IMR-90 (cell line): ENCODE measurements around the gene XDH. TPM values are rescaled to one million over a fixed set of nuclear protein-coding genes. Genes with fewer than 3 reads are reported as not detected.

Experiments used
- ATAC-seq: fragments of 200-7000 bp; cut with Tn5 transposase; 2 replicates; pipeline ENCODE4 v1.9.1; 2020; ENCODE audit warnings: low read depth, mild to moderate bottlenecking, moderate library complexity
- BruUV-seq: library from RNA; stranded (reverse); fragments of 400-500 nt; replicated peaks from 2 replicates; lab custom pipeline; 2021; lab: Mats Ljungman, UMichigan
- CTCF ChIA-PET: fragments of 300-600 bp; formaldehyde crosslinking; extraction: SDS; loops from one replicate; lab custom pipeline; 2021; ENCODE audit warnings: antibody characterized with exemption; lab: Yijun Ruan, JAX
- POLR2A ChIA-PET: fragments of 300-600 bp; sonication (Branson Sonifier 250); formaldehyde crosslinking; loops from one replicate; lab custom pipeline; 2022; ENCODE audit warnings: antibody characterized with exemption; ENCODE audit not compliant: unreplicated experiment; lab: Charles Lee
- DNase-seq: peaks from one replicate; pipeline ENCODE4 v3.0.0; 2013
- H2AFZ ChIP-seq: replicated peaks from 2 replicates; pipeline ENCODE3; 2013; ENCODE audit warnings: low read length, mild to moderate bottlenecking; ENCODE audit not compliant: poor library complexity
- H2AK5ac ChIP-seq: 2 replicates; pipeline ENCODE4 v1.6.1; 2013; ENCODE audit warnings: low read depth, low read length, inconsistent platforms
- H2AK9ac ChIP-seq: replicated peaks from 2 replicates; pipeline ENCODE3; 2013; ENCODE audit warnings: mild to moderate bottlenecking, low read depth, low read length, moderate library complexity; ENCODE audit not compliant: poor library complexity
- H2BK120ac ChIP-seq: 2 replicates; pipeline ENCODE4 v1.6.1; 2013; ENCODE audit warnings: low read depth, low read length, inconsistent platforms
- H2BK15ac ChIP-seq: 3 replicates; pipeline ENCODE4 v1.6.1; 2013; ENCODE audit warnings: low read depth, low read length, inconsistent platforms
- H2BK20ac ChIP-seq: 2 replicates; pipeline ENCODE4 v1.6.1; 2013; ENCODE audit warnings: low read depth, mild to moderate bottlenecking, inconsistent platforms, low read length, moderate library complexity
- H2BK5ac ChIP-seq: 2 replicates; pipeline ENCODE4 v1.6.1; 2013; ENCODE audit warnings: mild to moderate bottlenecking, low read depth, low read length, inconsistent platforms; ENCODE audit not compliant: poor library complexity, severe bottlenecking
- H3K14ac ChIP-seq: replicated peaks from 2 replicates; pipeline ENCODE4 v1.6.1; 2013; ENCODE audit warnings: low read depth, low read length, inconsistent platforms
- H3K18ac ChIP-seq: 2 replicates; pipeline ENCODE4 v1.6.1; 2013; ENCODE audit warnings: low read depth, low read length, control low read depth
- H3K23ac ChIP-seq: 2 replicates; pipeline ENCODE4 v1.6.1; 2013; ENCODE audit warnings: low read depth, low read length, inconsistent platforms
- H3K27ac ChIP-seq: 2 replicates; pipeline ENCODE4 v1.5.1; 2013; ENCODE audit warnings: mild to moderate bottlenecking, control low read depth, low read length; ENCODE audit not compliant: insufficient read depth
- H3K27me3 ChIP-seq: 2 replicates; pipeline ENCODE4 v1.6.1; 2013; ENCODE audit warnings: low read length; ENCODE audit not compliant: control insufficient read depth, insufficient read depth
- H3K36me3 ChIP-seq: 2 replicates; pipeline ENCODE4 v1.6.1; 2013; ENCODE audit warnings: low read length, mixed read lengths; ENCODE audit not compliant: control insufficient read depth, insufficient read depth
- H3K4ac ChIP-seq: 2 replicates; pipeline ENCODE4 v1.6.1; 2013; ENCODE audit warnings: low read depth, low read length, inconsistent platforms
- H3K4me1 ChIP-seq: 2 replicates; pipeline ENCODE4 v1.6.1; 2013; ENCODE audit warnings: low read length, mixed read lengths; ENCODE audit not compliant: control insufficient read depth, insufficient read depth
- H3K4me2 ChIP-seq: 2 replicates; pipeline ENCODE4 v1.6.1; 2013; ENCODE audit warnings: low read depth, mild to moderate bottlenecking, control low read depth, low read length, moderate library complexity
- H3K4me3 ChIP-seq: 2 replicates; pipeline ENCODE4 v1.5.1; 2013; ENCODE audit warnings: low read depth, mild to moderate bottlenecking, control low read depth, low read length, moderate library complexity; ENCODE audit not compliant: insufficient read depth
- H3K56ac ChIP-seq: 2 replicates; pipeline ENCODE4 v1.6.1; 2013; ENCODE audit warnings: low read length, inconsistent platforms; ENCODE audit not compliant: insufficient read depth; ENCODE audit errors: extremely low read depth
- H3K79me1 ChIP-seq, 2 experiments: 2 replicates each; pipeline ENCODE4 v1.6.1; 2013; ENCODE audit warnings: low read length in 2 of 2, inconsistent platforms in 1 of 2, low read depth in 1 of 2
- H3K9ac ChIP-seq: 2 replicates; pipeline ENCODE4 v1.6.1; 2013; ENCODE audit warnings: low read depth, low read length, control low read depth
- H3K9me1 ChIP-seq: 2 replicates; pipeline ENCODE4 v1.6.1; 2013; ENCODE audit warnings: low read length, inconsistent platforms; ENCODE audit not compliant: insufficient read depth
- H3K9me3 ChIP-seq: 2 replicates; pipeline ENCODE4 v1.6.1; 2013; ENCODE audit warnings: low read length; ENCODE audit not compliant: control insufficient read depth, insufficient read depth
- H4K20me1 ChIP-seq: 2 replicates; pipeline ENCODE4 v1.6.1; 2013; ENCODE audit warnings: low read length, inconsistent platforms; ENCODE audit not compliant: insufficient read depth
- H4K5ac ChIP-seq: 2 replicates; pipeline ENCODE4 v1.6.1; 2013; ENCODE audit warnings: mild to moderate bottlenecking, low read depth, low read length, control low read depth
- H4K8ac ChIP-seq, 2 experiments: 2 replicates each; pipeline ENCODE4 v1.6.1; 2013; ENCODE audit warnings: low read depth in 2 of 2, low read length in 2 of 2, control low read depth in 1 of 2, inconsistent platforms in 1 of 2
- H4K91ac ChIP-seq: 2 replicates; pipeline ENCODE4 v1.6.1; 2013; ENCODE audit warnings: low read depth, low read length, inconsistent platforms; ENCODE audit not compliant: insufficient read depth
- CEBPB ChIP-seq: IDR thresholded peaks from 2 replicates; pipeline ENCODE4 v1.6.1; 2012; ENCODE audit warnings: low read depth, low read length, improper control_type of control experiment
- CHD1 ChIP-seq: IDR thresholded peaks from 2 replicates; pipeline ENCODE4 v1.6.1; 2012; ENCODE audit warnings: low read depth, low read length, improper control_type of control experiment
- CTCF ChIP-seq: conservative IDR thresholded peaks from 2 replicates; pipeline ENCODE4 v1.5.1; 2012; ENCODE audit warnings: mild to moderate bottlenecking, low read depth, low read length, improper control_type of control experiment
- MAZ ChIP-seq: IDR thresholded peaks from 2 replicates; pipeline ENCODE4 v1.6.1; 2012; ENCODE audit warnings: low read depth, mild to moderate bottlenecking, low read length, improper control_type of control experiment, moderate library complexity, borderline replicate concordance
- RAD21 ChIP-seq: IDR thresholded peaks from 2 replicates; pipeline ENCODE4 v1.6.1; 2012; ENCODE audit warnings: low read length, improper control_type of control experiment
- RCOR1 ChIP-seq: IDR thresholded peaks from 2 replicates; pipeline ENCODE4 v1.6.1; 2012; ENCODE audit warnings: mild to moderate bottlenecking, low read length, improper control_type of control experiment; ENCODE audit not compliant: insufficient replicate concordance
- RFX5 ChIP-seq: IDR thresholded peaks from 2 replicates; pipeline ENCODE4 v1.8.0; 2012; ENCODE audit warnings: low read depth, mild to moderate bottlenecking, low read length, moderate library complexity
- SMC3 ChIP-seq: fragments of 150-350 bp; IDR thresholded peaks from 2 replicates; pipeline ENCODE4 v1.6.1; 2016; ENCODE audit warnings: low read depth, mild to moderate bottlenecking, antibody characterized with exemption, low read length, moderate library complexity
- USF2 ChIP-seq: fragments of 150-350 bp; IDR thresholded peaks from 2 replicates; pipeline ENCODE4 v1.6.1; 2017; ENCODE audit warnings: mild to moderate bottlenecking, antibody characterized with exemption, low read length, low read depth
- WGBS, 2 experiments: methylation state at CpG; one replicate each; pipeline versions ENCODE4 v1.1.5 to v1.1.7; 2013; ENCODE audit warnings: missing lambda C conversion rate in 2 of 2; ENCODE audit not compliant: insufficient read length in 1 of 2; ENCODE audit errors: extremely low coverage in 2 of 2; 5-methylcytosine and 5-hydroxymethylcytosine counted together
- dilution Hi-C: fragments of 300-500 bp; cut with HindIII; formaldehyde crosslinking; loops from one replicate; pipeline ENCODE4 v1.14.3; 2018; ENCODE audit warnings: low sequenced_read_pairs; ENCODE audit not compliant: unreplicated experiment
- in situ Hi-C: fragments of 300-500 bp; cut with MboI; formaldehyde crosslinking; loops from 3 replicates; pipeline ENCODE4 v1.14.3; 2019; ENCODE audit warnings: low sequenced_read_pairs, inconsistent platforms, mixed read lengths
- intact Hi-C: fragments of 100-400 bp; cut with micrococcal nuclease; formaldehyde crosslinking; loops from 2 replicates; pipeline ENCODE4 v1.10.0; 2022
- polyA plus RNA-seq, 3 experiments: library from polyadenylated mRNA; depleted of rRNA; stranded (reverse); fragments of >200 nt; gene quantifications; 2 replicates each; pipeline ENCODE4 v1.2.3, GENCODE V29; 2012; ENCODE audit warnings: low replicate concordance in 1 of 3
- total RNA-seq: library from RNA; depleted of rRNA; stranded (reverse); fragments of >200 nt; gene quantifications from 2 replicates; pipeline ENCODE4 v1.2.3, GENCODE V29; 2012

The XDH gene
- total and polyA plus RNA-seq, 2 of the 4 experiments (the other 2 are of a cell fraction), result 0.46 to 1.1 TPM

- no peak overlapping the region for H3K4me2 ChIP-seq
- H3K4me3 ChIP-seq, result no peak overlapping the region
- H4K20me1 ChIP-seq, result no peaks in the 10 kb centered on the region
- H4K8ac ChIP-seq, result no peak overlapping the region
- no peak overlapping the region for H3K14ac ChIP-seq
- H3K4me1 ChIP-seq, result peaks cover 13% of the 10 kb centered on the region
- H2BK15ac ChIP-seq, result no peak overlapping the region
- H2BK120ac ChIP-seq, result no peak overlapping the region
- H2AK9ac ChIP-seq, result peak overlapping the region; percentile 19
- no peak for ATAC-seq
- no peak overlapping the region for H3K4ac ChIP-seq
- ChIA-PET POLR2A (no interaction called here), CTCF (interaction anchor here (1.2 kb wide), 1 partner anchor 23 kb away, joined by 3 read pairs; no protein-coding TSS in a partner anchor)
- no peak overlapping the region for H4K5ac ChIP-seq
- no peaks in the 10 kb centered on the region for H3K27me3 ChIP-seq
- H3K9ac ChIP-seq, result no peak overlapping the region
- H4K91ac ChIP-seq, result no peak overlapping the region
- TF ChIP-seq RAD21 (no peak), MAZ (no peak), RCOR1 (no peak), CEBPB (no peak), CTCF (no peak), CHD1 (no peak), RFX5 (no peak), USF2 (no peak), SMC3 (no peak)
- H3K36me3 ChIP-seq, result no peaks in the 10 kb centered on the region
- in situ Hi-C loops (no loop called here), dilution Hi-C loops (no loop called here), intact Hi-C loops (no loop called here)
- H3K56ac ChIP-seq, result no peak overlapping the region
- H3K9me1 ChIP-seq, result peaks cover 14% of the 10 kb centered on the region; the same call in 1 of the 2 replicates
- H2BK20ac ChIP-seq, result no peak overlapping the region
- H2AK5ac ChIP-seq, result peak overlapping the region; percentile 18; the same call in 1 of the 2 replicates
- BruUV-seq, result no TSS peak
- no peaks in the 10 kb centered on the region for H3K9me3 ChIP-seq
- no peak overlapping the region for H2BK5ac ChIP-seq
- peak overlapping the region; percentile 67 for H2AFZ ChIP-seq
- no peak overlapping the region for H3K18ac ChIP-seq
- no peak overlapping the region for H3K27ac ChIP-seq
- no peaks in the 10 kb centered on the region for H3K79me1 ChIP-seq
- WGBS, 2 experiments, result 93% methylated on average over 3 of the region's 6 CpGs; no CpG with 5 or more reads in 1 of the 2 experiments
- no peak for DNase-seq
- H3K23ac ChIP-seq, result no peak overlapping the region
Measured at GRCh38 chr2:31378791-31379501, 35.6 kb downstream of the XDH start.
